Measurements from ENCODE around the gene CARD18.

CARD18 gene

GRCh38 chr11:105139669-105140068 is at the start of gene CARD18:
TSS of gene CARD18 (minus strand) at chr11:105139769. CDS start at chr11:105139726, 43 bp downstream.
- no peak for DNase-seq (ENCODE audit: low read depth in 2 of 2)

- no peak for DNase-seq (ENCODE audit: low read depth in 2 of 2)
These were observed 44.4 kb upstream of the CARD18 start for GRCh38 chr11:105183987-105184386.

- no peak for DNase-seq (ENCODE audit: low read depth in 2 of 2)
These were observed 43.9 kb upstream of the CARD18 start for GRCh38 chr11:105183426-105183825.

- no peak for DNase-seq (ENCODE audit: low read depth in 2 of 2)
These were observed 42.0 kb upstream of the CARD18 start for GRCh38 chr11:105181521-105181920.

- no peak for DNase-seq (ENCODE audit: low read depth in 2 of 2)
These were observed 41.5 kb upstream of the CARD18 start for GRCh38 chr11:105181100-105181499.

- DNase-seq (ENCODE audit: low read depth in 2 of 2): no peak
These were observed 40.1 kb upstream of the CARD18 start for GRCh38 chr11:105179542-105180278.

- DNase-seq (ENCODE audit: low read depth in 2 of 2): no peak
These were observed 38.1 kb upstream of the CARD18 start for GRCh38 chr11:105177658-105178057.

GRCh38 chr11:105168457-105168856 is 28.9 kb upstream of the CARD18 start:
- no peak for DNase-seq (ENCODE audit: low read depth in 2 of 2)

GRCh38 chr11:105167244-105167643 is 27.7 kb upstream of the CARD18 start:
- DNase-seq (ENCODE audit: low read depth in 2 of 2): no peak

- DNase-seq (ENCODE audit: low read depth in 2 of 2): no peak
These were observed 24.6 kb upstream of the CARD18 start for GRCh38 chr11:105164208-105164607.

- no peak for DNase-seq (ENCODE audit: low read depth in 2 of 2)
These were observed 22.9 kb upstream of the CARD18 start for GRCh38 chr11:105162506-105162905.

- no peak for DNase-seq (ENCODE audit: low read depth in 2 of 2)
These were observed 18.9 kb upstream of the CARD18 start for GRCh38 chr11:105158436-105158835.

GRCh38 chr11:105156720-105157119 is 17.2 kb upstream of the CARD18 start:
- DNase-seq (ENCODE audit: low read depth in 2 of 2): no peak

- DNase-seq (ENCODE audit: low read depth in 2 of 2): no peak
These were observed 16.7 kb upstream of the CARD18 start for GRCh38 chr11:105156231-105156630.

- DNase-seq (ENCODE audit: low read depth in 2 of 2): no peak
These were observed 16.1 kb upstream of the CARD18 start for GRCh38 chr11:105155679-105156078.

- no peak for DNase-seq (ENCODE audit: low read depth in 2 of 2)
These were observed 13.8 kb upstream of the CARD18 start for GRCh38 chr11:105153392-105153791.

- DNase-seq (ENCODE audit: low read depth in 2 of 2): no peak
These were observed 13.0 kb upstream of the CARD18 start for GRCh38 chr11:105152560-105152959.

- no peak for DNase-seq (ENCODE audit: low read depth in 2 of 2)
These were observed 12.5 kb upstream of the CARD18 start for GRCh38 chr11:105152021-105152512.

- no peak for DNase-seq (ENCODE audit: low read depth in 2 of 2)
These were observed 9.9 kb upstream of the CARD18 start for GRCh38 chr11:105149477-105149876.

- DNase-seq (ENCODE audit: low read depth in 2 of 2): no peak
These were observed 8.7 kb upstream of the CARD18 start for GRCh38 chr11:105148241-105148640.

- DNase-seq (ENCODE audit: low read depth in 2 of 2): no peak
These were observed 5.3 kb upstream of the CARD18 start for GRCh38 chr11:105144887-105145286.

GRCh38 chr11:105142167-105142566 is 2.6 kb upstream of the CARD18 start:
- DNase-seq (ENCODE audit: low read depth in 2 of 2): no peak

- DNase-seq (ENCODE audit: low read depth in 2 of 2): no peak
These were observed 2.3 kb downstream of the CARD18 start for GRCh38 chr11:105137286-105137685.

- DNase-seq (ENCODE audit: low read depth in 2 of 2): no peak
These were observed 3.7 kb downstream of the CARD18 start for GRCh38 chr11:105135883-105136282.
